ENCODE data around the gene NLK.
"Not testable (repeated sequence)": the region's sequence is repeated elsewhere in the genome, so short reads cannot be mapped to it uniquely, and the experiment has no call there.

DNA sequence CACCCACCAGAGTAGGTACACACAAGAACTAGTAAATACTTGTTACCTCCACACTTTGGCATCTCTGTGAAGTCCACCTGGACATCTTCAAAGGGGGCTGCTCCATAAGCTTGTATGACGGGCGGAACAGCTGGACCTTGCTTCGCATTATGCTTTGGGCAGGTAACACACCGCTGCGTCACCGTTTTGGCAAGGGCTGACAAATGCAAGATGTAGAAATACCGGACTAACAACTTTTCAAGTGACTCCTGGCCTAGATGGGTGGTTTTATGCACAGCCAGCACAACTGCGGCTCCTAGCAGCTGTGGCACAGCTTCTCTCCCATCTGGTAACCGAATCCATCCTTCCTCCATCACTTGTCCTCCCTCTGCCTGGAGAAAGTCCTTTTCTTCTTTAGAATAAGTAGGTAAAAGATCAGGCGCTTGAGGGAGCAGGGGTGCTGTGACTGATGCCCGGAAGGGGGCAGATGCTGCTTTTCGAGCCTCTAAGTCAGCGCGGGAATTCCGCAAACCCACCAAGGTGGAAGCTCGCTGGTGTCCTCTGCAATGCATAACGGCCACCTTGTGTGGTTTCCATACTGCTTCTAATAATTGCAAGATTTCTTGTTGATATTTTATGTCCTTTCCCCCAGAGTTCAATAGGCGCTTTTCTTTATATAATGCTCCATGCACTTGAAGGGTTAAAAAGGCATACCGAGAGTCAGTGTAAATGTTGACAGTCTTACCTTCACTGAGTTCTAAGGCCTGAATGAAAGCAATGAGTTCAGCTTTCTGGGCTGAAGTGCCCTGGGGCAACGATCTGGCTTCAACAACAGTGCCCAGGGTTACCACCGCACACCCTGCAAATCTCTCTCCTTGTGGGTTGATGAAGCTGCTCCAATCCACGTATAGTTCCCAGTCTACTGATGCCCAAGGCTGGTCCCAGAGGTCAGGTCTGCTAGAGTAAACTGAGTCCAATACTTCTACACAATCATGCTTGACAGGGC is 191.7 kb downstream of the NLK start:
- TF ChIP-seq, protein P1, sequence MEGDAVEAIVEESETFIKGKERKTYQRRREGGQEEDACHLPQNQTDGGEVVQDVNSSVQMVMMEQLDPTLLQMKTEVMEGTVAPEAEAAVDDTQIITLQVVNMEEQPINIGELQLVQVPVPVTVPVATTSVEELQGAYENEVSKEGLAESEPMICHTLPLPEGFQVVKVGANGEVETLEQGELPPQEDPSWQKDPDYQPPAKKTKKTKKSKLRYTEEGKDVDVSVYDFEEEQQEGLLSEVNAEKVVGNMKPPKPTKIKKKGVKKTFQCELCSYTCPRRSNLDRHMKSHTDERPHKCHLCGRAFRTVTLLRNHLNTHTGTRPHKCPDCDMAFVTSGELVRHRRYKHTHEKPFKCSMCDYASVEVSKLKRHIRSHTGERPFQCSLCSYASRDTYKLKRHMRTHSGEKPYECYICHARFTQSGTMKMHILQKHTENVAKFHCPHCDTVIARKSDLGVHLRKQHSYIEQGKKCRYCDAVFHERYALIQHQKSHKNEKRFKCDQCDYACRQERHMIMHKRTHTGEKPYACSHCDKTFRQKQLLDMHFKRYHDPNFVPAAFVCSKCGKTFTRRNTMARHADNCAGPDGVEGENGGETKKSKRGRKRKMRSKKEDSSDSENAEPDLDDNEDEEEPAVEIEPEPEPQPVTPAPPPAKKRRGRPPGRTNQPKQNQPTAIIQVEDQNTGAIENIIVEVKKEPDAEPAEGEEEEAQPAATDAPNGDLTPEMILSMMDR (IDR thresholded peaks at IDR 0.05; ENCODE audit: poor library complexity, severe bottlenecking): not testable (repeated sequence)
- TF ChIP-seq TAF1 (IDR thresholded peaks at IDR 0.05; ENCODE audit: low read depth); EZH2 (IDR thresholded peaks at IDR 0.05; ENCODE audit: borderline replicate concordance, insufficient read depth, low read length, poor library complexity, severe bottlenecking); POLR2AphosphoS5 (IDR thresholded peaks at IDR 0.05); EP300 (conservative IDR thresholded peaks at IDR 0.05; ENCODE audit: poor library complexity, severe bottlenecking); MXI1 (conservative IDR thresholded peaks at IDR 0.05; ENCODE audit: poor library complexity, severe bottlenecking): not testable (repeated sequence)

Data from neural cell (in vitro differentiated cells).